Activated naive CD8-positive, alpha-beta T cell (primary cell): ENCODE results near the gene EIPR1.

ENCODE experiments used
- H3K27ac Mint-ChIP-seq: one replicate; pipeline ENCODE4 v1.8.0; 2021; ENCODE audit warnings: mixed read lengths
- H3K27me3 Mint-ChIP-seq: one replicate; pipeline ENCODE4 v1.8.0; 2021; ENCODE audit warnings: mixed read lengths
- H3K36me3 Mint-ChIP-seq: one replicate; pipeline ENCODE4 v1.8.0; 2021; ENCODE audit warnings: mixed read lengths
- H3K4me1 Mint-ChIP-seq: one replicate; pipeline ENCODE4 v1.8.0; 2021; ENCODE audit warnings: low read depth, mixed read lengths
- H3K4me3 Mint-ChIP-seq: one replicate; pipeline ENCODE4 v1.8.0; 2021; ENCODE audit warnings: mild to moderate bottlenecking, mixed read lengths
- H3K9me3 Mint-ChIP-seq: one replicate; pipeline ENCODE4 v1.8.0; 2021; ENCODE audit warnings: low read depth, mixed read lengths

The EIPR1 gene

GRCh38 chr2:3316456-3317276, 61.0 kb downstream of the EIPR1 start:
- H3K9me3 Mint-ChIP-seq: no peaks in the 10 kb centered on the region
- H3K36me3 Mint-ChIP-seq: peaks cover 8% of the 10 kb centered on the region
- H3K27ac Mint-ChIP-seq: no peak overlapping the region
- no peaks in the 10 kb centered on the region for H3K27me3 Mint-ChIP-seq
- H3K4me1 Mint-ChIP-seq: peaks cover 9% of the 10 kb centered on the region
- H3K4me3 Mint-ChIP-seq: no peak overlapping the region

DNA sequence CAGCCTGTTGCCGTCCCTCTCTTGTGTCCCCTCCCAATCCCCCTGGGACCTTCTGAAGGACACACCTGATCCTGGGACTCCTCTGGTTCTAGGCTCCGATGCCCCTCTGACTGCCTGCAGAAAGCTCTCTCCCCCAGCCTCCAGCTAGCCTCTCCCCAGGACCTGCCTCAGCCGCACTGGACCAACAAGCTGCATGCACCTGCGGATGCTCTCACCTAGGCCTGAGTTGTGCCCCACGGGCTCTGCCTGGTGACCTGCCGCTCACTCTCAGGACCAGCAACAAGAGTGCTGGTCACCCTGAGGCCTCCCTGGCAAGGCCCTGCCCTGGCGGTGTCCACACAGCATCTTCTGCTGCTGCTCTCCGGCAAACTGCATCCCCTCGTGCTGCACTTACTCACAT, 63.0 kb downstream of the EIPR1 start:
- Mint-ChIP-seq H3K4me1 (peaks cover 9% of the 10 kb centered on the region), H3K4me3 (no peak overlapping the region), H3K36me3 (peaks cover 2% of the 10 kb centered on the region), H3K9me3 (no peaks in the 10 kb centered on the region), H3K27me3 (no peaks in the 10 kb centered on the region), H3K27ac (no peak overlapping the region)

DNA sequence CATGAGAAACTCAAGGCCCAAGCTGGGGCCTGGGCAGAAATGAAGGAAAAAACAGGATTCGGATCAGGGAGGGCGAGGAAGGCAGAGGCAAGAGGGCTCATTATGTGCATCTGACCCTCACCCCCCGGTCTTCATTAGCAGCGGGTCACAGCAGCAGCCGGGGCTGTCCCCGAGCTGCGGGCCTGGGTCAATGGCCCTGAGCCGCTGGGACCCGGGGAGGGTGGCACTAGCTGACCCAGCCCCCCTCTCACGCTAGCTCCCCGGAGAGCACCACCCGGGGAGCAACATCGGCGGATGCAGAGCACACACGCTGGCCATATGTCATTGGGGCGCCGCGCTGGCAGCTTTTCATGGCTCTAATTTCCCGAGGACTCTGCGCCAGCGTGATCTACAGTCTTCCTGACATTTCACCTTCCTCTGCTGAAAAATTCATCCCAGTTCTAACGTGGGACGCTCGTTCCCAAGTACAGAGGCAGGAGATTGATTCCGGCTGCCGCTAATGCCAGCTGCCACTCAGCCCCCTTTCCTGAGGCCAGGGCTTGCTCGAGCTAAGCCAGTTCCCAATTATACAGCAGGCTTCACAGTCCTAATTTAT, 63.7 kb downstream of the EIPR1 start:
- peaks cover 2% of the 10 kb centered on the region for H3K36me3 Mint-ChIP-seq
- H3K9me3 Mint-ChIP-seq: no peaks in the 10 kb centered on the region
- H3K4me3 Mint-ChIP-seq: no peak overlapping the region
- H3K4me1 Mint-ChIP-seq: peaks cover 9% of the 10 kb centered on the region
- no peak overlapping the region for H3K27ac Mint-ChIP-seq
- H3K27me3 Mint-ChIP-seq: no peaks in the 10 kb centered on the region

GRCh38 chr2:3312576-3313345, 64.9 kb downstream of the EIPR1 start:
- Mint-ChIP-seq H3K4me3 (no peak overlapping the region), H3K4me1 (peaks cover 12% of the 10 kb centered on the region), H3K27ac (no peak overlapping the region), H3K36me3 (no peaks in the 10 kb centered on the region), H3K9me3 (no peaks in the 10 kb centered on the region), H3K27me3 (no peaks in the 10 kb centered on the region)

DNA sequence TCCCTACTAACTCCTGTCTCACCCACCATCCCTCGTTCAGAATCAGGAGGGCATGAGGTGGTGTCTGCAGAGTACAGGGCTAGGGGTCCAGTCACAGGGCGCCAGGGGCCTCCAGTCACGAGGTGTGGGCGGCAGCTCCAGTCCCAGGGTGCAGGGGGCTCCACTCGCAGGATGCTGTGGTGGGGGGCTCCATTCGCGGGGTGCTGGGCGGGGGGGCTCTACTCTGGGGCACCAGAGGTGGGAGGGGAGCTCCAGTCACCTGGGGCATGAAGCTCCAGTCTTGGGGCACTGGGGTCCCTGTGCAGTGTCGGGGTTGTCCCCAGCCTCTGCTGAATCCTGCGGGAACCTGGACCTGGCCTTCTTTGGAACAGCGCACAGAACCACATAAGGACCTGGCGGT, 66.0 kb downstream of the EIPR1 start:
- Mint-ChIP-seq H3K27me3 (no peaks in the 10 kb centered on the region), H3K4me1 (peaks cover 12% of the 10 kb centered on the region), H3K9me3 (no peaks in the 10 kb centered on the region), H3K4me3 (no peak overlapping the region), H3K36me3 (no peaks in the 10 kb centered on the region), H3K27ac (no peak overlapping the region)

GRCh38 chr2:3309496-3310355, 67.9 kb downstream of the EIPR1 start:
- no peaks in the 10 kb centered on the region for H3K9me3 Mint-ChIP-seq
- no peaks in the 10 kb centered on the region for H3K36me3 Mint-ChIP-seq
- no peak overlapping the region for H3K4me3 Mint-ChIP-seq
- peaks cover 15% of the 10 kb centered on the region for H3K4me1 Mint-ChIP-seq
- H3K27ac Mint-ChIP-seq: no peak overlapping the region
- H3K27me3 Mint-ChIP-seq: no peaks in the 10 kb centered on the region

DNA sequence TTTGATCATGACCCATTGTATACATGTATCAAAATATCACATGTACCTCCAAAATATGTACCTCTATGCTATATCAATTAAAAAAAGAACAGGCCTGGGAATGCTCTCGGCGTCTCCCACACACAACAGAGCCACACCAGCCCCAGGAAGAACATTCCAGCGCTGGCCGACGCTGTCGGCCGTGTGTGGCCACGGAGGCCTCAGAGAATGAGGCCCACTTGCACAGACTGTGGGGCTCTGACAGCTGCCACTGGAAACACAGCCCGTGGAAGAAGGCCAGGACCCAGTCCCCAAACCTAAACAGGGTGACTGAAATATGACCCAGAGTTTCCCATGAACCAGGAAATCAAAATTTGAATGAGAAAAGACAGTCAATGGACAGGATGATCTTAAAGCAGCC, 69.7 kb downstream of the EIPR1 start:
- no peak overlapping the region for H3K27ac Mint-ChIP-seq
- no peaks in the 10 kb centered on the region for H3K9me3 Mint-ChIP-seq
- H3K4me3 Mint-ChIP-seq: no peak overlapping the region
- H3K27me3 Mint-ChIP-seq: no peaks in the 10 kb centered on the region
- peaks cover 19% of the 10 kb centered on the region for H3K4me1 Mint-ChIP-seq
- no peaks in the 10 kb centered on the region for H3K36me3 Mint-ChIP-seq

DNA sequence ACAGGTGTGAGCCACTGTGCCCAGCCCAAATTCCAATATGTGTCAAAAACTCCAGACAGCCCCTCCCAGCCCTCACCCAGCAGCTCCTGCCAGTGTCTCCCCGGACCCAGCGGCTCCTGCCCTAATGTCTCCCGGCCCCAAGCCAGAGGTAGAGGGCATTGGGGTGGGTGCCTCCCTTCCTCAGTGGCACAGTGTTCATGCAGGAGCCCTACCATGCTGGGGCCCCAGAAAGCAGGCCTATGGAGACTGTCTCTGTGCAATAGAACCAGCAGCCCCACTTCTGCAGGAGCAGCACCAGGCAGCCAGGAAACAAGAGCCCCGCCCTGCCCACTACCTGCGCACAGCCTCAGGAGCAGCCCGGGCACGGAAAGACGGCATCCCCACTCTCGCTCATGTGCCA, 70.4 kb downstream of the EIPR1 start:
- peaks cover 17% of the 10 kb centered on the region for H3K4me1 Mint-ChIP-seq
- H3K9me3 Mint-ChIP-seq: no peaks in the 10 kb centered on the region
- no peak overlapping the region for H3K4me3 Mint-ChIP-seq
- H3K27me3 Mint-ChIP-seq: no peaks in the 10 kb centered on the region
- no peak overlapping the region for H3K27ac Mint-ChIP-seq
- no peaks in the 10 kb centered on the region for H3K36me3 Mint-ChIP-seq

GRCh38 chr2:3305952-3306351, 71.7 kb downstream of the EIPR1 start:
- H3K36me3 Mint-ChIP-seq: no peaks in the 10 kb centered on the region
- H3K4me1 Mint-ChIP-seq: peaks cover 17% of the 10 kb centered on the region
- H3K27me3 Mint-ChIP-seq: no peaks in the 10 kb centered on the region
- no peaks in the 10 kb centered on the region for H3K9me3 Mint-ChIP-seq
- H3K27ac Mint-ChIP-seq: no peak overlapping the region
- H3K4me3 Mint-ChIP-seq: no peak overlapping the region

- Mint-ChIP-seq H3K9me3 (no peaks in the 10 kb centered on the region), H3K27me3 (no peaks in the 10 kb centered on the region), H3K36me3 (no peaks in the 10 kb centered on the region), H3K27ac (no peak overlapping the region), H3K4me3 (no peak overlapping the region), H3K4me1 (peaks cover 17% of the 10 kb centered on the region)
Observed at GRCh38 chr2:3305431-3305830, 72.2 kb downstream of the EIPR1 start.

GRCh38 chr2:3303583-3304406, 73.8 kb downstream of the EIPR1 start:
- Mint-ChIP-seq H3K9me3 (no peaks in the 10 kb centered on the region), H3K36me3 (no peaks in the 10 kb centered on the region), H3K4me1 (peaks cover 17% of the 10 kb centered on the region), H3K27ac (peak overlapping the region; percentile 72), H3K27me3 (no peaks in the 10 kb centered on the region), H3K4me3 (peak overlapping the region; percentile 32)

GRCh38 chr2:3302751-3303582, 74.7 kb downstream of the EIPR1 start:
- Mint-ChIP-seq H3K4me1 (peaks cover 14% of the 10 kb centered on the region), H3K9me3 (no peaks in the 10 kb centered on the region), H3K27me3 (no peaks in the 10 kb centered on the region), H3K4me3 (peak overlapping the region; percentile 32), H3K36me3 (peaks cover 3% of the 10 kb centered on the region), H3K27ac (peak overlapping the region; percentile 72)

GRCh38 chr2:3302421-3302750, 75.2 kb downstream of the EIPR1 start:
- peak overlapping the region; percentile 50 for H3K27ac Mint-ChIP-seq
- H3K27me3 Mint-ChIP-seq: no peaks in the 10 kb centered on the region
- H3K4me3 Mint-ChIP-seq: no peak overlapping the region
- H3K9me3 Mint-ChIP-seq: no peaks in the 10 kb centered on the region
- H3K4me1 Mint-ChIP-seq: peaks cover 14% of the 10 kb centered on the region
- H3K36me3 Mint-ChIP-seq: peaks cover 3% of the 10 kb centered on the region
